NCI-H1417 (cell line): ENCODE results near the gene ZBTB7C.

ENCODE experiments used
- DNase-seq, 3 experiments: peaks; one replicate each; lab custom pipeline; 2025; lab: John Stamatoyannopoulos, UW

ZBTB7C gene

DNA sequence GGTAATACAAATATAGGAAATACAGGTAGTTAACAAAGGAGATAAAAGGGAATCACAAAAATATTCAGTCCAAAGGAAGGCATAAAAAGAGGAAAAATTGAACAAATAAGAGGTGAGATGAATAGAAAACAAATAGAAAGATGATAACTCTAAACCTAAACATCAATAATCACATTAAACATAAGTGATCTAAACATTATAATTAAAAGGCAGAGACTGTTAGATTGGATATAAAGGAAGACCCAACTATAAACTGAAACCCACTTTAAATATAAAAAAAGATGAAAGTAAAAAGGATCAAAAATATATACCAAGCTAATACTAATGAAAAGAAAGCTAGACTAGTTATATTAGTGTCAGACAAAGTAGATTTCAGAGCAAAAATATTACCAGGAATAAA, 152.3 kb downstream of the ZBTB7C start:
- DNase-seq = no peak

DNA sequence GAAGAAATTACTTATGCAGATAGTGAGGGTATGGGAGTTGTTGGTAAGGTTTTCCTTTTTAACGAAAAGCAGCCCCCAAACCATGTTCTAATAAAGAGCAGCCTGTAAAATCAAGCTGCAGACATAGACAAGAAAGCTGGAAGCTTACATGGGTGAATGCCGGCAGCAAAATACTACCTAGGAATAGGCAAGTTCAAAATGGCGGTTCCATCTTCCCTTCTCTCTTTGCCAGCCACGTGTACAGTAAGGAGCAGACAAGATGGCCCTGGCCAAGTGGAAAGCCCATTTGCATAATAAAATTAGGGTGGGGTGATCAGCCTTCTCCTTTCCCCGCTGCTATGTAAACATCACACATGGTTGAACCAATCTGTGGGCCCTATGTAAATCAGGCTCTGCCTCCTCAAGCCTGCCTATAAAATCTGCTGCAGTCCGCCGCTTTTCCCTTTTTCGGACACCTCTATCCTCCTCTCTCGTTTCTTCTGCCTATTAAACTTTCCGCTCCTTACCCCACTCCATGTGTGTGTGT, 155.0 kb downstream of the ZBTB7C start:
- no peak for DNase-seq

DNA sequence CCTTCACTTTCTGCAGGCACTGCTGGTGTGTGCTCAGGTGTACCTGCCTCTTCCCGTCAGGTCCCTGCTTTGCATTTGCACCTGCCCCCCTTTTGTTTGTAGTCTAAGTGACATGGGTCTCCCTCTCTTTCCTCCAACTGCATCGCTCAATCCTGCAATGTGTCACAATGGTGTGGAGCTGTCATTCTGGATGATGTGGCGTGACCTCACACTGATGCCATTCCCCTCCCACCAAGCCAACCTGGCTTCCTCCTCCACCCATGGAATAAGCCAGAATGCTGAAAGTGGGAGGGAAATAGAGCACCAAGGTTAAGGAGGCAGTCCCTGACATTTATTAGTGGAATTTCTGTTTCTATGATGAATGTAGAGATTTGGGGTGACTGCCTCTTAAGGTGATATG, 156.7 kb downstream of the ZBTB7C start:
- DNase-seq = no peak

DNA sequence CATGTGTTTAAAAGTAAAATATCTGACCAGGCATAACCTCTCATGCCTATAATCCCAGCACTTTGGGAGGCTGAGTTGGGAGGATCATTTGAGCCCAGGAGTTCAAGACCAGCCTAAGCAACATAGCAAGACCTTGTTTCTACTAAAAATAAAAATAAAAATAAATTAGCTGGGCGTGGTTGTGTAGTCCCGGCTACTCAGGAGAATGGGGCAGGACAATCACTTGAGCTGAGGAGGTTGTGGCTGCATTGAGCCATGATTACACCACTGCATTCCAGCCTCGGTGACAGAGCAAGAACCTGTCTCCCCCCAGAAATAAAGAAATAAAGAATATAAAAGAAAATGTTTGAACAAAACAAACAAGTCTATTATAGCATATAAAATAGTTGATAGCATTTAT, 158.3 kb downstream of the ZBTB7C start:
- DNase-seq = no peak

DNA sequence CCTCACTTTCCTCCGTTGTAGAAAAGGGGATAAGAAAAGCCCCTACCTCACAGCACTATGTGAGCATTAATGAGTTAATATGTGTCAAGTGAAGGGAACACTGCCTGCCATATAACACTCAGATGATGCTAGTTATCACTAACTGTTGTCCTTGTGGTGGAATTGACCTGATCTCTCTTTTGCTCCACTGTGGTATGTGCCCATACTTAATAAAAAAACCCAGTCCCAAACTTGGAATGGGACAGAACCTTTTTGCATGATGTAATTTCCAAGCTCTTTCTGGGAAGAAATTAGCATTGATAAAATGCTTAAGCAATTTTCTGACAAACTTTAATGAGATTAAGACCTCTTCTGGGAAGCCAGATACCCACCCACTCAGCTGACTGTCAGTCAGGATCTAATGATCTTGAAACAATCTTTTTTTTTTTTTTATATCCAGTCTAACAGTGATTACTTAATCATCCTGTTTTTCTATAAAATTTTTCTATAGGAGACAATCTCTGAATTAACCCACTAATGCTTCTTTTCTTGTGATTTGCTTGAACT, 158.7 kb downstream of the ZBTB7C start:
- no peak for DNase-seq

DNA sequence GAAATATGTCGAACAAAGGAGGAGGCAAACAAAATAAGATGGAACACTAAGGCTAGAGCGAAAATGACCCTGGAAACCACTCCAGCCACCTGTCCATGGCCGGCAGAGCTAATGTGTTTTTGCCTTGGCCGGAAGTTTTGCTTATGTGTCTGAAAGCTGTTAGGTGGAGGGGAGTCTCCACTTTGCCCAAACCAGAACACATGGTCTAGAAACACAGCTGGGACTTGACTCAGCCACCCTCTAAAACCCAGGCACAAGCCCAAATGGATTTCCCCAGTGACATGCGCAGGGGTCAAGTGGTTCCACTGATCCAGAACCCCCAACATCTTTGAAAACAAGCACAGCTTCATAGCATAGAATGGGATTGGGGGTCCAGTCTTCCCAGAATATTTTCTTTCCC, 159.3 kb downstream of the ZBTB7C start:
- no peak for DNase-seq

DNA sequence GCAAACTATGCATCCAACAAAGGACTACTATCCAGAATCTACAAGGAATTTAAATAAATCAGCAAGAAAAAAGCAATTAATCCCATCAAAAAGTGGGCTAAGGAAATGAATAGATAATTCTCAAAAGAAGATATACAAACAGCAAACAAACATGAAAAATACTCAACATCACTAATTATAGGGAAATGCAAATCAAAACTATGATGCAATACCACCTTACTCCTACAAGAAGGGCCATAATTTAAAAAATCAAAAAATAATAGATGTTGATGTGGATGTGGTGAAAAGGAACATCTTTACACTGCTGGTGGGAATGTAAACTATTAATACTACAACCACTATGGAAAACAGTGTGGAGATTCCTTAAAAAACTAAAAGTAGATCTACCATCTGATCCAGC, 164.7 kb downstream of the ZBTB7C start:
- no peak for DNase-seq

DNA sequence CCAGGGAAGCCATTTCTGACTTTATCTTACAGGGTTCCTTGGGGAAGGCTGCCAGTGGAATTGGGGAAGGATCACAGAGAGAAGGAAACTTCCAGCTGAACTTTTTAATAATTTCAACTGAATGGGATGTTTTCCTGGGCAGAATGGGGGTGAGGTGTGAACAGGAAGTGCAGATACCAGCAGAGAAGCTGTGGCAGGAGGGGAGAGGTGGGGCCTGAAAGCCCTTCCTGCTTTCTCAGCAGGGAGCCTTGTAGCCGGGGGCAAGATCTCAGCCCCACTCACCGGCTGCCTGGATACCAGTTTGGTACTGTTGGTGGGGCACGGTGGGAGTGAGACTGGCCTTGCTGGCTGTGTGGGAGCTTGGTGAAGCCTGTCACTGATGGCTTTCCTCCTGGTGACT, 170.5 kb downstream of the ZBTB7C start:
- no peak for DNase-seq

DNA sequence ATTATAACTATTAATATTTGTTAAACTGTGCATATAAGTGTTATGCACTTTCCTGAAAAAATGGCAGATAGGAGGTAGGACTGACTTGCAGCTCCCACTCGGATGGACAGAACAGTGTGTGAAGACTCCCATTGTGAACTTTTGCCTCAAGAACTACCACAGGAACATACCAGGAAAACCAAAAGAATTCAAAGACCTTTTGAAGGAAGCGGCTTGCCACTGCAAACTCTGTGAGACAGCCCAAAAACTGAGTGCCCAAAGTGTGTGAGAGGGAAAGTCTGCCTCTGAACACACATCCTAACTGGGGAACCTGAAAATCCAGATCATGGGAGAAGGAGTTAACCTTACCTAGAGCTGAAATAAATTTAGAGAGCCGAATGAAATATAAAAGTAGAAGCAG, 171.0 kb downstream of the ZBTB7C start:
- no peak for DNase-seq

DNA sequence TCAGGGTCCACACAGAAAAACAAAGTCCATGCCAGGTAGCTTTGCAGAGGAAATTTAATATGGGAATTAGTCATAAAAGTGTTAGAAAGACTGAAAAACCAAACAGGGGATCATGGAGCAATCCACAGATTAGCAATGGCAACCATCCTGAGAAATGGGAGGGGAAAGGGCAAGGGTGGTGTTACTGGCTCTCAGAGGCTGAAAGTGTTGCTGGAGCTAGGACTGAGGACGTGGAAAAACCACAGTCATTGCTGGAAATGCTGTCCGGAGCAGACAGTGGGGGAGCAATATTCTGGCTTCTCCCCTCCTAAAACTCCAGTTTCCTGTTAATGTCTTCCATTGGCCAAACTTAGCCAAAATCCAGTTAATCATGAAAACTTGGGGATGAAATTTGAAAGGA, 172.4 kb downstream of the ZBTB7C start:
- DNase-seq = no peak

DNA sequence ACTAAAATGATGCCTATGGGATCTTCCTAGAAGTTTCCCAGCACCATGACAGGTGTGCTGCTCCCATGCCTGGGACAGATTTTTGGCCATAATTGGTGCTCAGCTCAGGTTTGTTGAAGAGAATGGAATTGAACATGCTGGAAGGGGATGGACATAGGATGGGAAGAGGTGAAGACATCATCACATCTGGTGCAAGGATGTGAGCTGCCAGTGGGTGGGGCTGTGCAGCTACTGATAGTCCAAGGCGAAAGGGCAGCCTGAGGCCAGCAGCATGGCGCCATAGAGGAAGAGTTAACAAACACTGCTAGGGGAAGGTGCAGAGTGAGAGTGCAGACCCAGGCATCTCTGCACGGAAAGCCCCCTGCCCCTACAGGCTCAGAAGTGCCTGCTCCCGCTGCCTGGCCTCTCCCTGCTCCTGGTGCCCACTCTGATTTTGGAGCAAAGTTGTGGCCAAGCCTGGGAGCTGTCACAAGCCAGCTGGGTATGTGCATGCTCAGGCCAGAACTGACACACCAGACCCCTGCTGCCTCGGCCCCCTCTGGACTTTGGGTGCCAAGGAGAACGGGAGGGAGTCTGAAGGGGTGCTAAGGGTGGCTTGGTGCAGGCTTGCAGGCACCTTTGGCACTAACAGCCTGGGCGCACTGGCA, 178.6 kb downstream of the ZBTB7C start:
- peak; percentile 63 to 88 (median 72) for DNase-seq

DNA sequence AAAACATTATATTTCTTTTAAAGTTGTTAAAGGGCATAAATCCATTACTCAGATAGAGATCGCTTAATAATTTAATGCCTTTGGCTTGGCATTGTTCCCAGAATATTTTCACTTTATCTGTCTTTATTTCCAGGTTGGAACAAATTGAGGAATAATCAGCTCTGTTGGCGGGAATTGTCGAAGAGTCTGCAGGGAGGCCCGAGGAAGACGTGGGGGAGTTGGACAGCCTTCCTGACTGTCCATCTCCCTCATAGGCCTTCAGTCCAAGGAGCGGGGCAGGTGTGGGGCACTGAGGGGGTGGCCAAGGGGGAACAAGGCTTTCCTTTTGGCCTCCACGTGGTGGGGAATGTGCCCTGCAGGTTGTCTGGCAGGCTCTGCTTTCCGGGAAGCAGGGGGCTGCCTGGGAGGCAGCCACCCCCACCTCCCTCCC, 179.6 kb downstream of the ZBTB7C start:
- DNase-seq = peak in 2 of 3 experiments; percentile 32 to 57

DNA sequence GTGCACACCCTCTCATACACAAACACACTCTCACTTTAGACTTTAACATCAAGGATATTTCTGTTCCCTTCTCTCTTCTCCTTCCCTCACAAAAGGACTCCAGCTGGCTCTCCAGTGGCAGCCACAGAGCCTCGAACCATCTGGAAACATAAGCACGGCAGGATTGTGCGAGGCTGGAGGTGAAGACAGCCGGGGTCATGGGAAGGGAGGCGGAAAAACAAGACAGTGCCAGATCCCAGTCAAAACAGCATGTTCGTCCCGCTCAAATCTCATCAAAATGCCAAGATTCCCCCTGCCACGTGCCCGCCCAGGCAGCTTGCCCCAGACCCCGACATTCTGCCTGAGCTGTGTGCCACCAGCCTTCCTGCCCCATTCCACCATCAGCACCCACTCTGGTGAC, 180.3 kb downstream of the ZBTB7C start:
- DNase-seq = peak in 1 of 3 experiments; percentile 11

DNA sequence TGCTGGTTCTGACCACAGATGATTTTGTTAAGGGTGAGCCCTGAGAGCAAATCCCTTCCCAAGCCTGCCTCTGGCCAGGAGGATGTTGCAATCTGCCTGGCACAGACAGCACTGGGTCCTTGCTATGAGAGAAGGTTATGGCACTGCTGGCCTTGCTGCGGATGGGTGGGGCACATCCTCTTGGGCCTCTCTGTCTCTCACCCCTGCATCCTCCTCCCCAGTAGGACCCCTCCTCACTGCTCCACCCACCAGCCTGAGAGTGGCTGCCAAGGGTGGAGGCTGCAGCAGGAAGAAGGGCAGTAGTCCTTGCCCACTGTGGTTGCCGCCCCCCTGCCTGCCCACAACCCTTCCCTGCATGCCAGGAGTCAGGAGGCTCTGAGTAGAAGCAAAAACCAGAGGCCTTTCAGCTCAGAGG, 180.9 kb downstream of the ZBTB7C start:
- no peak for DNase-seq

DNA sequence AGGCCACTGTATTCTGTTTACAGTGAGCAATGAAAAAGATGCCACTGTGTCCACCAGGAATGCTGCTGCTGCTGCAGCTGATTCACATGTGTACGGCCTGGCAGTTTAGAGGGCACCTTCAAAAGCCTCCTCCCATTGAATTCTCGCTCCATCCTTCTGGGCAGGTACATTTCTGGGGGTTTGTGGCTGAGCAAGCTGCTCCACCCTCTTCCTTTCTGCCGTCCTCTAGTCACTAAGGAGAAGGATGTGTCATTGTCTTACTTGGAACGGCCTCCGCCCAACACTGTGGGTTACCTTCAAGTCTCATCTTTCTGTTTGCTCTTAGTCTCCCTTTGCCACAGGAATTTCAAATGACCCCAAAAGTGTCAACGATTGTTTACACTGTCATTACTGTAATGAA, 182.0 kb downstream of the ZBTB7C start:
- DNase-seq = peak in 2 of 3 experiments; percentile 27 to 49

DNA sequence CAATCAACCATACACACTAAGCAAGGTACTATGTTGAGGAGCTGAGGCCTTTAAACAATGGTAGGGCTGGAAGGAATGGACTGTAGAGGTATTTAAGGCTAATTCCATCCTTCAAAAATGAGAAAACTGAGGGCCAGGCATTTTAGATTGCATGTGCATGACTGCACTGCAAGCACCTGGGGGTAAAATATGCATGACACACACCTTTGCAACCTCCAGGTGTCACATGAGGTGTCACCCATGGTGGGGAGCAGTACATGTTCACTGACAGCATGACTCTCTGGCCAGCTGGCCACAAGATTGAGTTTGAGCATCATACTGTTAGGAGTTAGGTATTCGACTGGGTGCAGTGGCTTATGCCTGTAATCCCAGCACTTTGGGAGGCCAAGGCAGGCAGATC, 182.8 kb downstream of the ZBTB7C start:
- no peak for DNase-seq

DNA sequence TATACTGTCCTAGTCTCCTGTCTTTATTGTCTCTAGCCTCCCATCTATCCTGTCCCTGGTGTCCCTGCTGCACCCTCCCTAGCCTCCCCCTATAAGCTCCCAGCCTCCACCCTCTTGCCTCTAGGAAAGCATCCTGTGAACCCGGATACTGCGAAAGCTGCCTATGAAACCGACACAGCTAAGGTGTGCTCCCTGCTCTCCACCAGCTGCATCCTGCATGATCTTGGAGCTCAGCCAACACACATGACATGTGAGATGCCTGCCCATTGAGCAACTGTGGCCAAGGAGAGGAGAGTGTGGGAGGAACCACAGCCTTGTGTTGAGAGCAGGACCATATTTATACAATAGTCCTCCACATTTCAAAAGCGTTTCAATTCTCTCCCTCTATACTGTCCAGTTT, 187.1 kb downstream of the ZBTB7C start:
- peak; percentile 88 to 98 (median 94) for DNase-seq

DNA sequence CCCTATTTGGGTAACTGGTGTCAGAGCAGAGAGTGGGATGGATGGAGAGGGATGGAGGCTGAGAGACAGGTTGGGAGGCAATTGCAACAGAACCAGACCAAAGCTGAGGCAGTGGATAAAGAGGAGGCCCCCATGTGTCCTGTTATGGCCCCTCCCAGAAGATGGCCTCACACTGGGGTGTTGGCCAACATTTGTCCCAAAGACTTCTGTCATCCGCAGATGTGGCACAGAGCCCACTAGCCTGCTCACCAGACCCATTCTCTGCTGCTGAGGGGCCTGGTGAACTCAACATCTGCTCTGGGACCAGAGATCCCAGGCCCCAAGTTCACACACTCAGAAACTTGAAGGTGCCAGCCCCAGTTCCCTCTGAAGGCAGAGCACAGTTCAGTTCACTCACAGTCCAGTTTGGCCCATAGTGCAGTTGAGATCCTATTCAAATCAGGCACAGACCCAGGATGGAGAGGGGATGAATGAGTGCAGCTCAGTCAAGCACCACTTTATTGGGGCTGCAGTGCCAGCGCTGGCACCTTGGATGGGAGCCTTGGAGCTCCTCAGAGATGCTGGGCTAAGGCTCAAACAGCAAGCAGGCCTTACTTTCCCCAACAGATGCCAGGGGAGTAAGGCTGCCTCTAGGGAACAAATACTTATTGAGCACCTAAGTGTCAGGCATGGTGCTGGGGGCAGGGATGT, 189.2 kb downstream of the ZBTB7C start:
- DNase-seq = no peak

DNA sequence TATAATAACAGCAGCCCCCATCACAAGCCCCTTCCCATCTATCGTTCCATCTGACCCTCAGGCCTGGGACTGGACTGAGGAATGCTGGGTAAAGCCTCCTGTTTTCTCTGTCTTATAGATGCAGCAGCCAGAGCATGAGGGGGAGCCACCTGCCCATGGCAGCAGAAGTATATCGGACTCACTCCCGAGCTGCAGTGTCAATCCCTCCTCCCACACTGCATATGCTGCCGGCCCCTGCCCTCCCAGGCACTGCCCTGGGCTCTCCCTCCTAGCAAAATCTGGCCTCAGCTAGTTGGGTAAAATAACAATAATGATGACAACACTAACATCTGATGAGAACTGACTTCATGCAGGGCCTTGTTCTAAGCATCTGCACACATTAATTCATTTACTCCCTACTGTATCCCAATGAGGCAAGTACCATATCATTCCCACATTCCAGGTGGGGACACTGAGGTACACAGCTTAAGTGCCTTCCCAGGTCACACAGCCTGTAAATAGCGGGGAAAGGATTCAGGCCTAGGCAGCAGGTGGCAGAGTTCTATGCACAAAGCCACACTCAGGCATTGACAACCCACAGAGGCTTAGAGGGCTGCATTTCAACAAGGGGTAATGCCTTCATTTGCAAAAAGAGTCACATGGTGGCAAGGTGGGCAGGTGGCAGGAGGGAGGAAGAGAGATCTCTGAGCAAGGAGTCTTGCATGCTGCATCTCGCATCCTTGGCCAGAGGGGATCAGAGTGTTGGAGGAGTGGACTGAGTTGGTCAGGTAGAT, 190.0 kb downstream of the ZBTB7C start:
- DNase-seq = no peak

DNA sequence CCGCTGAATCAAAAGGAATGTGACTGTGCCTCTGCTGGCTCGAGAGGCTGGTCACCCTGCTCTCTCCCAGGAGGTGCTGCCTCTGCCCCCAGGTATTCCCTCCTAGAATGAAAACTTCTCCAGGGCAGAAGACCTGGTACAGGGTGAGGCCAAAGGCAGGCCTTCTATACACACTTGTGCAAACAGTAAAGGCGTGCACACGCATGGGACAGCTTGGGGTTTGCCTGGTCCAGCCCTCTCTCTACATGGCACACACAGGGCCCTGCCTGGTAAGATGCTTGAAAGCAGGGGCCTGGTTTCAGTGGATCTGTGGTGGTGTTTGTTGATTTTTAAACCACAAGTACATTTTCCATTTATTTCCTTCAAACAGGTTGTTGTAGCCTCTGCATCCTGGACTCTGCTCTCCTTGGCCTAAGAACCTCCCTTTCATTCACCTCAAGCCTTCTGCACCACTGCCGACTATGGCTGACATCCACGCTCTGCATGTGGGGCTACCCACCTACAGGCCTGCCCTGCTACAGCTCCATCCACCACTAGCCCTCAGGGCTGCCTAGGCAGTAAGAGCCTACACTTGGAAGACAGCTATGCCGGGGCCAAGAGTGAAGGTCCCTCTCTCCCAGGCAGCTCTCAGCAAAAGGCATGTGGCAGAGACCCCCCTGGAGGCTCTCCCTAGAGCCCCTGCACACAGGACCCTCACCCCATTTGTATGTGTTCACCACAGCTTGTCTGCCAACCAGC, 190.7 kb downstream of the ZBTB7C start:
- no peak for DNase-seq
